Skeletal muscle cell (primary cell): ENCODE measurements around the gene AIG1.
"Not testable (repeated sequence)": the region's sequence is repeated elsewhere in the genome, so short reads cannot be mapped to it uniquely, and the experiment has no call there.

Experiments used
- DNase-seq: peaks from one replicate; pipeline ENCODE4 v3.0.0-alpha.2; 2010; ENCODE audit warnings: low read depth
- H3K4me3 ChIP-seq: 2 replicates; pipeline ENCODE4 v1.5.1; 2011; ENCODE audit warnings: low read depth, mild to moderate bottlenecking, control low read depth, low read length, moderate library complexity

Gene AIG1

DNA sequence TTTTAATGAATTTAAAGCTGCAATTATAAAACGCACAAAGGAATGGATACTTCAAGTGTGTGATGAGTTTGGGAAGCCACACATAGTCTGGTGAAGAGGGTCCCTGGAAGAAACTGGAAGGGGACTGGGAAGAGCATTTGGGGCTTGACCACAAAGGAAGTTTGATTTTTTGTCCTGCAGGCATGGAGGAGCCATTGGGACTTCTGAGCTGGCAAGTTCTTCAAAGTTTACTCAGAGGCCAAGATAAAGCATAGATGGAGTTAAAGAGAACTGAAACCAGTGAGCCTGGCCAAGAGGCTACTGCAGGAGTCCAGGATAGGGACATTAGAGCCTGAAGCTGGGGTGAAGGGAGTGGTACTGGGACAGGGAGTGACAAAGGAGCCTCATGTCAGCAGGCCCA is 95.0 kb downstream of the AIG1 start:
- no peak for DNase-seq
- H3K4me3 ChIP-seq = no peak overlapping the region

DNA sequence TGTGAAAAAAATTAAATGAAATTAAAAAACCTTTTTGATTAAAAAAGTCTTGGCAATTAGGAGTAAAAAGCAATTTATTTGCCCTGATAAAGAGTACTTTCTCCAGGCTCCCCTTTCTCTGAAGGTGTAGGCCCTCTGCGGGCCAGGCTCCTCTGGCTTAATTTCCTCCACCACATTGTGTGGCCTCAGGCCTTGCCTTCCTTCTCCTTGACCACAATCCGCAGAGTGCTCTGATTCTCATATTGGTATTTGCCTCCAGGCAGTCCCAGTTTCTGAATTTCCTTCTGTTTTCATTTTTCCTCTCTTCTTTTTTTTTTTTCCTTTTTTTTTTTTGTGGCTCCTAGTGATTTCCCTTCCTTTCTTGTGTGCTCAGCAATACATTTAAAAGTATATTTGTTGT is 96.4 kb downstream of the AIG1 start:
- no peak overlapping the region for H3K4me3 ChIP-seq
- no peak for DNase-seq

DNA sequence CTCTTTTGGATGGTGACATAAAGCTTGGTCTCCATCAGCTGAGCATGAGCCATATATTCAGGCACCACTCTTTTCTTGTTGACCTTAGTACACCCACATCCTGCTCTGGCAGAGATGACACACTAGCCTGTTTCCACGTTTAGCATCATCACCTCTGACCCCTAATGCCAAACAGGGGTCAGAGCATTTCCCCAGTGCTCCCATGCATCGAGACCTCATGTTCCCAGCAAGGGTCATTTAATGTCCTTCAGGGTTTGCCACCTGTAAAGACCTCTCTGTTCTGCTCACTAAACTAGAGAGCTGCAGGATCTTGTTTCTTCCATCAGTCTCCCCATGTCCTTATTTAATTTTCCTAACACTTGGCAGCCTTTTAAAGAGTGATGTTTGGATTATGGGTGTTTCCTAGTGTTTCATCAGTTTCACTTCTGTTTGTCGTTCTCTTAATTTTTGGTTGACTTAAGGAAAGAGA is 97.5 kb downstream of the AIG1 start:
- H3K4me3 ChIP-seq = no peak overlapping the region
- no peak for DNase-seq

GRCh38 chr6:143159001-143159400 is 98.3 kb downstream of the AIG1 start:
- H3K4me3 ChIP-seq = no peak overlapping the region
- no peak for DNase-seq

DNA sequence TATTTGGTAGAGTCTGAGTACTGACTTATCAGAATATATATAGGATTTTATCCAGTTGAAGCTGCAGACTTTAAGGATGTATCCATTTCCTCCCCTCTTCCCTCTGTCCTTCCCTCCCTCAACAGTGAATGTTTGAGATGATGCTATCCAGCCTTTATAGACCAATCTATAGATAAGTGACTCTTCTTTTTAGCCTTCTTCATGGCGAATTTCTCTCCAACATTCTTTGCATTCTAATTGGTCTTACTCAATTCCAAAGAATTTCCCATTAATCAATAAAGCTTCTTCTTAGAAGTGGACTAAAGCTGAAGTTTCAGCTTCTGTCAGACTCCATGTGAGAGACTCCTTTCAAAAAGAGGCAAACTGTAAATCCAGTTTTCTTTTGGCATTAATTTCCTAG is 99.3 kb downstream of the AIG1 start:
- no peak overlapping the region for H3K4me3 ChIP-seq
- DNase-seq = no peak

DNA sequence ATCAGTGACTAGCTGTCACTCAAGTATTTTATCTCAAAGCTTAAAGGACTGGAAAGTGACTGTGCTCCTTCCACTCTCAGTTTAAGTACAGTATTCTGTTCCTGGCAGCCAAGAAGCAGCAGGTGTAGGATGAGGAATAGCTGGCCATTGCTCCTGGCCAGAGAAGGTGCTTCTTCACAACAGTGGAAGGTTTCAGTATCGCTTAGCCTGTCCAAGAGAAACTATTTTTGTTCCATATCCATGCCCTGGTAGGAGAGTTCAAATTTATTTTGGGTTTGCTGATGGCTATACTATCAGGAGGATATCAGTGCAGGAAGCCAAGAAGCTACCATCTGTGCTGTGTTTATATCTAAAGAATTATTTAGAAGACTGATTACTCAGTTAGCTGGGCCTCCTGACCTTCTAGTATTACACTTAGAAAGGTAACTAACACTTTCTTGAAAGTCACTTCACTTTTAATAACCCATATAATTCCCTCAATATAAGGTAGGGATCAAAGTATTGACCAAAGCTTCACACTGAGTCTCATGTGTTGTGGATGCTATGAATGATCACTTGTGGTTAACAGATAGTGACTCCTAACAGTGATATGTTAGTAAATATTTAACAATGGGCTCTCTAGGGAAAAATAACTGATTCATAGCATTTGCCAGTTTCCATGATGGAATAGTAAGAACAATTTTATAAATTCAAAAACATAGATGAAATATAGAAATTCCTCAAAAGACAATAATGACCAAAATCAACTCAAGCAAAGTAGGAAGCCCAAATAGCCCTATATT is 99.9 kb downstream of the AIG1 start:
- DNase-seq = no peak
- H3K4me3 ChIP-seq = no peak overlapping the region

DNA sequence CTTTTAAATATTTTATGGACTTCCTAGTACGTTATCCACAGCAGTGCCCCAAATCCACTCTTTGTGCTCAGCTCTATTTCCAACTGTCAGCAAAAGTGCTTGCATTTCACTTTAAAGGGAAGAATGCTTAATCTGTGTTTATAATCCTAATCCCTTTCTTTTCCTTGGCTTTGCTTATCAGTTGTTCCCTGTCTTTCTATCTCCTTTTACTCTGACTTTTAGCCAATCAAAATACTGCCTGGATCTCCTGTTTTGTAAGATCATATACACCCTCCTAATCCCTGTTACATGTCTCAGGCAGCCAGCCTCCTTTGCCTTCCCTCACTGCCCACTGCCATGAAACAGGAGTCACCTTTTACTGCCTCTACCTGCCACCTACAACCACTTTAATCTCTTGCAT is 102.9 kb downstream of the AIG1 start:
- no peak overlapping the region for H3K4me3 ChIP-seq
- DNase-seq = no peak

- no peak overlapping the region for H3K4me3 ChIP-seq
These were observed 103.9 kb downstream of the AIG1 start for GRCh38 chr6:143164565-143165105.

GRCh38 chr6:143165315-143165855 is 104.7 kb downstream of the AIG1 start:
- H3K4me3 ChIP-seq = no peak overlapping the region
- no peak for DNase-seq

More at GRCh38 chr6:143164565-143165105, 103.9 kb downstream of the AIG1 start:
- no peak for DNase-seq

DNA sequence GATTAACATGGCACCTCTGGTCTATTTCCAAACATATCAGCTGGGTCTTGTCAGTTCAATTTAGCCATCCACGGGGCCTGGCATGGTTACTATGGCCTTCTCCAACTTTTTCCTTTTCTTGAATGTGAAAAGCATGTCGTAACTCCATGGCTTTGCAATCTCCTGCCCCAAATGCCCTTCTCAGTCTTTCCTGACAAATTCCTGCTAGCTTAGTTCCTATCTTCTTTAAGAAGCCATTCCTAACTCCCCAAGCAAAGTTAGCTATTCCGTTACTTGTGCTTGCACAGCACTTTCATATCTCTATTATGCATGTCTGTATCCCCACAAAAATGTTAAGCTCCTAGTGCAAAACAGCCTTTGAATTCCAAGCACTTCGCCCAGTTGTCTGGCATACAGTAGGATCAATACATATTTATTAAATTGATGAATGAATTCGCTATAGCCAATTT is 105.6 kb downstream of the AIG1 start:
- H3K4me3 ChIP-seq = no peak overlapping the region
- no peak for DNase-seq

GRCh38 chr6:143167224-143167623 is 106.5 kb downstream of the AIG1 start:
- DNase-seq = no peak
- no peak overlapping the region for H3K4me3 ChIP-seq

DNA sequence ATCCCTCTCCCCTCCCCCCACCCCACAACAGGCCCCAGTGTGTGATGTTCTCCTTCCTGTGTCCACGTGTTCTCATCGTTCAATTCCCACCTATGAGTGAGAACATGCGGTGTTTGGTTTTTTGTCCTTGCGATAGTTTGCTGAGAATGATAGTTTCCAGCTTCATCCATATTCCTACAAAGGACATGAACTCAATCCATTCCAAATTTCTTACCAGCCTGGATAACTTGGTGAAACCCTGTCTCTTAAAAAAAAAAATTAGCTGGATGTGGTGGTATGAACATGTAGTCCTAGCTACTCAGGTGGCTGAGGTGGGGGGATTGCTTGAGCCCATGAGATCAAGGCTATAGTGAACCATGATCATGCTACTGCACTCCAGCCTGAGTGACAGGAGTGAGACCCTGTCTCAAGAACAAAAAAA is 107.7 kb downstream of the AIG1 start:
- not testable (repeated sequence) for DNase-seq, H3K4me3 ChIP-seq

- H3K4me3 ChIP-seq = no peak overlapping the region
- no peak for DNase-seq
These were observed 108.8 kb downstream of the AIG1 start for GRCh38 chr6:143169440-143169839.

DNA sequence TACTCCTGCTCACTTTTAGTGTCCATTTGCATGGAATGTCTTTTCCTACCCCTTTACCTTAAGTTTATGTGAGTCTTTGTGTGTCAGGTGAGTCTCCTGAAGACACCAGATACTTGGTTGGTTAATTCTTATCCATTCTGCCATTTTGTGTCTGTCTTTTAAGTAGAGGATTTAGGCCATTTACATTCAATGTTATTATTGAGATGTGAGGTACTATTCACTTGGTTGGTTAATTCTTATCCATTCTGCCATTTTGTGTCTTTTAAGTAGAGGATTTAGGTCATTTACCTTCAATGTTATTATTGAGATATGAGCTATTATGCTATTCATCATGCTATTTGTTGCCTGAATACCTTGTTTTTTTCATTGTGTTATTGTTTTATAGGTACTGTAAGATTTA is 113.8 kb downstream of the AIG1 start:
- DNase-seq = no peak
- no peak overlapping the region for H3K4me3 ChIP-seq

GRCh38 chr6:143174951-143175350 is 114.3 kb downstream of the AIG1 start:
- no peak overlapping the region for H3K4me3 ChIP-seq
- DNase-seq = no peak

DNA sequence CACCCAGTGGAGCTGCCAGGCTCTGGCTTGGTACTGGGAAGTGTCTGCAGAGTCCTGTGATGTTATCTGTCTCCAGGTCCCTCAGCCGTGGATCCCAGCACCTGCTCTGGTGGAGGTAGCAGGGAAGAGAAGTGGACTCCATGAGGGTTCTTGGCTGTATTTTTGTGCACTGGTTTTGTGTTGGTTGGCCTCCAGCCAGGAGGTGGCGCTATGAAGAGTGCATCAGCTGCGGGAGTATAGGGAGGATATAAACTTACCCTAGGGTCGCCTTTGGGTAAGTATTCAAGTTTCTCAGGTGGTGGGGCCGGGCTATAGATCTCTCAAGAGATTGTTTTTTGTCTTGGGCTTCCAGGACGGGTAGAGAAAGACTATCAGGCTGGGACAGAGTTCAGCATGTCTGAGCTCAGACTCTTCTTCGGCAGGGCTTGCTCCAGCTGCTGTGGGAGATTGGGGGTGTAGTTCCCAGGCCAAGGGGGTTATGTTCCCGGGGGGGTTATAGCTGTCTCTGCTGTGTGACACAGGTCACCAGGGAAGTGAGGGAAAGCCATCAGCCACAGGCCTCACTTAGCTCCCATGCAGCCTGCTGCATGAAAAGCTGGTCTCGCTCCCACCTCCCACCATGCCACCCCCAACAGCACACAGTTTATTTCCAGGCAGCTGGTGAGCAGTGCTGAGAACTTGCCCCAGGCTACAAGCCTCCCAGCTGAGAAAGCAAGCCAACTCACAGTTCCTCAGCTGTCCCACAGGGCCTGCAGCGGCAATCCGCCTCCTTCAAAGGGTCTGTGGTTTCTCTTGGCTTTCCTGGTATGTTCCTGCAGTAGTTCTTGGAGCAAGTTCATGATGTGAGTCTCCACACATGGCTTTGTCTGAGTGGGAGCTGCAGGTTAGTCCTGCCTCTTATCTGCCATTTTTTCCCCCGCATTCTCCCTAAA is 115.7 kb downstream of the AIG1 start:
- no peak overlapping the region for H3K4me3 ChIP-seq
- DNase-seq = peak; percentile 88

GRCh38 chr6:143177706-143178105 is 117.0 kb downstream of the AIG1 start:
- DNase-seq = no peak

DNA sequence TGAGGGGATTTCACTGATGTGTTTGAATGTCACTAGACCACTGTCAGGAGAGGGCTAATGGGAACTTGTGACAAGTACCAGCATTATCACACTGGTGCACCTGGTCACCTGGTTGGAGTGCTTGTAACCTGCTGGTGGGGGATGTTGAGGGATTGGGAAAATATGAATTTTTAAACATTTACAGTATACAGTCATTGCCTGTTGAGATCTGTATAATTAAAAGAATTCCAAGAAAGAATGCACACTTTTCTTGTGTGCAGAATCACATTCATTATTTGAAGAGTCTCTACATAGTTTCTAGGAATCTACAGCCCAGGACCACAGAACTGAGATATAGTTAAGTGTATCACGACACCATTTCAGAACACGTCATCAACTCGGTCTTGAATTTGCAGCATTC is 118.4 kb downstream of the AIG1 start:
- DNase-seq = no peak
- H3K4me3 ChIP-seq = no peak overlapping the region

More at GRCh38 chr6:143177706-143178105, 117.0 kb downstream of the AIG1 start:
- no peak overlapping the region for H3K4me3 ChIP-seq

GRCh38 chr6:143179901-143180612 is 119.4 kb downstream of the AIG1 start:
- no peak for DNase-seq
- no peak overlapping the region for H3K4me3 ChIP-seq
